OCI-LY7 (cell line): ENCODE measurements around the gene KIAA0232. TPM values are rescaled to one million over a fixed set of nuclear protein-coding genes. Genes with fewer than 3 reads are reported as not detected.

Experiments
- BruUV-seq: library from RNA; stranded (reverse); fragments of 400-500 nt; replicated peaks from 2 replicates; lab custom pipeline; 2021; lab: Mats Ljungman, UMichigan
- CTCF ChIA-PET: fragments of 300-600 bp; sonication (Branson Sonifier 250); formaldehyde crosslinking; loops from one replicate; lab custom pipeline; 2022; ENCODE audit warnings: antibody characterized with exemption; ENCODE audit not compliant: unreplicated experiment; lab: Charles Lee
- POLR2A ChIA-PET: fragments of 300-600 bp; sonication (Branson Sonifier 250); formaldehyde crosslinking; loops from one replicate; lab custom pipeline; 2022; ENCODE audit warnings: antibody characterized with exemption; lab: Charles Lee
- DNase-seq: peaks from one replicate; pipeline ENCODE4 v3.0.0-alpha.2; 2015; ENCODE audit warnings: low spot score
- H2AFZ ChIP-seq: fragments of 200-600 bp; sonication (generic), shearing (Covaris generic); 2 replicates; pipeline ENCODE4 v1.6.1; 2014; ENCODE audit warnings: mild to moderate bottlenecking, antibody characterized with exemption, low read length, moderate library complexity
- H3K27ac ChIP-seq: fragments of 200-600 bp; sonication (generic); 2 replicates; pipeline ENCODE4 v1.5.1; 2014; ENCODE audit warnings: mixed run types, low read depth, mild to moderate bottlenecking, moderate library complexity, low read length, inconsistent platforms; ENCODE audit not compliant: poor library complexity, severe bottlenecking
- H3K36me3 ChIP-seq: fragments of 200-600 bp; sonication (generic); 2 replicates; pipeline ENCODE4 v1.6.1; 2014; ENCODE audit warnings: mild to moderate bottlenecking, antibody characterized with exemption, low read length, moderate library complexity, mixed read lengths; ENCODE audit not compliant: insufficient read depth
- H3K4me1 ChIP-seq: fragments of 200-600 bp; sonication (generic); 2 replicates; pipeline ENCODE4 v1.5.1; 2014; ENCODE audit warnings: mild to moderate bottlenecking, low read length; ENCODE audit not compliant: insufficient read depth, poor library complexity, severe bottlenecking
- H3K4me2 ChIP-seq: fragments of 200-600 bp; sonication (generic); 2 replicates; pipeline ENCODE4 v1.6.1; 2014; ENCODE audit warnings: mild to moderate bottlenecking, low read length
- H3K4me3 ChIP-seq: fragments of 200-600 bp; sonication (generic); 2 replicates; pipeline ENCODE4 v1.5.1; 2014; ENCODE audit warnings: mild to moderate bottlenecking, low read depth, low read length; ENCODE audit not compliant: poor library complexity, severe bottlenecking
- H3K79me2 ChIP-seq: fragments of 200-600 bp; sonication (generic); 2 replicates; pipeline ENCODE4 v1.6.1; 2016; ENCODE audit warnings: low read depth, mild to moderate bottlenecking, low read length, moderate library complexity, mixed read lengths; ENCODE audit not compliant: insufficient read depth
- H3K9me2 ChIP-seq: fragments of 200-600 bp; sonication (generic); 2 replicates; pipeline ENCODE4 v1.6.1; 2016; ENCODE audit warnings: mild to moderate bottlenecking, low read length, mixed read lengths; ENCODE audit not compliant: insufficient read depth
- H3K9me3 ChIP-seq: fragments of 200-600 bp; sonication (generic); 2 replicates; pipeline ENCODE4 v1.6.1; 2014; ENCODE audit warnings: mild to moderate bottlenecking, mixed run types, low read length, mixed read lengths
- H4K20me1 ChIP-seq: fragments of 200-600 bp; sonication (generic); 2 replicates; pipeline ENCODE4 v1.6.1; 2014; ENCODE audit warnings: mild to moderate bottlenecking, antibody characterized with exemption, low read length, moderate library complexity, mixed read lengths; ENCODE audit not compliant: insufficient read depth
- EZH2phosphoT487 ChIP-seq: fragments of 200-600 bp; sonication (generic); IDR thresholded peaks from 2 replicates; pipeline ENCODE4 v1.6.1; 2018; ENCODE audit warnings: low read depth, borderline replicate concordance, mild to moderate bottlenecking, mixed run types, antibody characterized with exemption, low read length, moderate library complexity, mixed read lengths
- intact Hi-C: fragments of 100-400 bp; cut with micrococcal nuclease; formaldehyde crosslinking; loops from one replicate; pipeline ENCODE4 v1.10.0; 2022; ENCODE audit not compliant: unreplicated experiment
- total RNA-seq, 2 experiments: library from RNA; depleted of rRNA in 1 of 2; stranded (reverse); fragments of >200 nt in 1 of 2; shearing (Covaris generic) in 1 of 2; gene quantifications; 2 replicates each; pipeline ENCODE4 v1.2.3, GENCODE V29; 2014 to 2022
- TF ChIP-seq, protein P1 (sequence below): fragments of 200-600 bp; sonication (generic); conservative IDR thresholded peaks from 2 replicates; pipeline ENCODE4 v1.5.1; 2014; ENCODE audit warnings: mild to moderate bottlenecking, antibody characterized with exemption, low read length, moderate library complexity, mixed read lengths

The KIAA0232 gene
- total RNA-seq, 2 experiments from 2014 or later, result 7.5 to 13.5 TPM

DNA sequence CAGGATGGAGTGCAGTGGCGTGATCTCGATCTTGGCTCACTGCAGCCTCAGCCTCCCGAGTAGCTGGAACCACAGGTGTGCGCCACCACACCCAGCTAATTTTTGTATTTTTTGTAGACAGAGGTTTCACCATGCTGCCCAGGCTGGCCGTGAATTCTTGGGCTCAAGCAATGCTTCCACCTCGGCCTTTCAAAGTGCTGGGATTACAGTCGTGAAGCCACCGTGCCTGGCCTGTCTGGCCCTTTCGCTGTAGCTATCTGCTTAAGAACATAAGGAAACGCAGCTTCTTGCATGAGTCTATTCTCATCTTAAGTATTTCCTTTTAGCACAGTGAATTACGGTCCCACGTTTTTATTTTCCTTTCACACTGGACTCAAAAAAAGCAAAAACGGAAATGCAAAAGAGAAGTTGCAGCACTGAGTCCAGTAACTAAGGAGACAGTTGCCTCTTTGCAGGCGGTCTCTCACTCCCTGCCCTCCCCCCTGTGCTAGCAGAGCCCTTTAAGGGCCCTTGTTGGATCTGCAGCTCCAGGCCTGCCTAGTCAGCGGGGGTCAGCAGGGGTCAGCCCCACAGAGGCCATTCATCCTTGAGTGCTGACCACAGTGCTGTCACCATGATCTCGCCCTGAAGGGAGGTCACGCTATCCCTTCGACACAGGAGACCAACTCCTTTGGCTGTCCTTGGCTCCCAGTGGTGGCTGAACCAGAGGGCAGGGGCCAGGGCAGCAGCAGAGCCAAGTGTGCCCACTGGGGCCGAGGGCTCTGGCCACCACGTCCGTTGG, 105.3 kb downstream of the KIAA0232 start:
- intact Hi-C loops, result no loop called here
- Histone ChIP-seq H4K20me1 (no peaks in the 10 kb centered on the region), H3K4me2 (no peak overlapping the region), H3K79me2 (no peaks in the 10 kb centered on the region), H3K36me3 (no peaks in the 10 kb centered on the region), H2AFZ (no peak overlapping the region), H3K4me3 (no peak overlapping the region), H3K4me1 (no peaks in the 10 kb centered on the region), H3K27ac (no peak overlapping the region), H3K9me3 (peaks cover 10% of the 10 kb centered on the region), H3K9me2 (no peaks in the 10 kb centered on the region)
- TF ChIP-seq, protein P1, sequence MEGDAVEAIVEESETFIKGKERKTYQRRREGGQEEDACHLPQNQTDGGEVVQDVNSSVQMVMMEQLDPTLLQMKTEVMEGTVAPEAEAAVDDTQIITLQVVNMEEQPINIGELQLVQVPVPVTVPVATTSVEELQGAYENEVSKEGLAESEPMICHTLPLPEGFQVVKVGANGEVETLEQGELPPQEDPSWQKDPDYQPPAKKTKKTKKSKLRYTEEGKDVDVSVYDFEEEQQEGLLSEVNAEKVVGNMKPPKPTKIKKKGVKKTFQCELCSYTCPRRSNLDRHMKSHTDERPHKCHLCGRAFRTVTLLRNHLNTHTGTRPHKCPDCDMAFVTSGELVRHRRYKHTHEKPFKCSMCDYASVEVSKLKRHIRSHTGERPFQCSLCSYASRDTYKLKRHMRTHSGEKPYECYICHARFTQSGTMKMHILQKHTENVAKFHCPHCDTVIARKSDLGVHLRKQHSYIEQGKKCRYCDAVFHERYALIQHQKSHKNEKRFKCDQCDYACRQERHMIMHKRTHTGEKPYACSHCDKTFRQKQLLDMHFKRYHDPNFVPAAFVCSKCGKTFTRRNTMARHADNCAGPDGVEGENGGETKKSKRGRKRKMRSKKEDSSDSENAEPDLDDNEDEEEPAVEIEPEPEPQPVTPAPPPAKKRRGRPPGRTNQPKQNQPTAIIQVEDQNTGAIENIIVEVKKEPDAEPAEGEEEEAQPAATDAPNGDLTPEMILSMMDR, result no peak
- no peak for TF ChIP-seq EZH2phosphoT487
- ChIA-PET CTCF (no interaction called here), POLR2A (interaction anchor here (0.7 kb wide), 1 partner anchor 11 kb away, joined by 3 read pairs; no protein-coding TSS in a partner anchor)
- BruUV-seq, result no TSS peak
- DNase-seq, result no peak

DNA sequence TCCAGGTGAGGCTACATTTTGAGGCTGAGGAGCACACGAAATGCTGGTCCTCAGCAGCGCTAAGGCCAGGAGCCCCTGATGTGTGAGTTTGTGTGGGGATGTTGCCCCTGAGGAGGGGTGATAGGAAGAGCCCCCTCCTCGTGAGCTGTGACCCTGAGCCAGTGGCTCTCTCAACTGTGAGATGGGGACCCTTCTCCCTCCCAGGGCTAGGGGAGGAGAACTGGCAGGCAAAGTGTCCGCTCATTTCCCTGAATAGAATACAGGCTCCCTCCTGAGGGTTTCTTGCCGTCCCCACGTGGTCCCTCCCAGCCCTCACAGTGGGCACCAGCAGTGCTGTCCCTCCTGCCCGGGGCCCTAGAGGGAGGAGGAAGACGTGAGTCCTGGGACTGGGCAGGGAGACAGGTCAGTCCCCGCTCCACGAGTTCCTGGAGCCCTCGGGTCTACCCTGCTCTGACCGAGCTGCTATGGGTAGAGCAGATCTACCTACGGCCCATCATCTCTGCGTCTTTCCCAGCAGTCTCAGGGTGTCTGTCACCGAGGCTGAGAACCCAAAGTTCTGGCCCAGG, 106.1 kb downstream of the KIAA0232 start:
- no peak for TF ChIP-seq EZH2phosphoT487
- TF ChIP-seq, protein P1, result no peak
- H2AFZ ChIP-seq, result no peak overlapping the region
- no peaks in the 10 kb centered on the region for H3K79me2 ChIP-seq
- ChIA-PET CTCF (no interaction called here), POLR2A (interaction anchor here (0.7 kb wide), 1 partner anchor 11 kb away, joined by 3 read pairs; no protein-coding TSS in a partner anchor)
- peaks cover 10% of the 10 kb centered on the region for H3K9me3 ChIP-seq
- no peak overlapping the region for H3K27ac ChIP-seq
- no peak overlapping the region for H3K4me2 ChIP-seq
- H3K4me3 ChIP-seq, result no peak overlapping the region
- no peaks in the 10 kb centered on the region for H4K20me1 ChIP-seq
- no TSS peak for BruUV-seq
- no peaks in the 10 kb centered on the region for H3K4me1 ChIP-seq
- no peak for DNase-seq
- no peaks in the 10 kb centered on the region for H3K9me2 ChIP-seq
- no peaks in the 10 kb centered on the region for H3K36me3 ChIP-seq
- intact Hi-C loops, result no loop called here
